Measurements from ENCODE around the gene HPSE2.

- TF ChIP-seq POLR2A (IDR thresholded peaks at IDR 0.05) (no peak), CTCF (IDR thresholded peaks at IDR 0.05) (no peak), POLR2AphosphoS5 (IDR thresholded peaks at IDR 0.05) (no peak)
Observed at GRCh38 chr10:99143651-99144050, 92.0 kb downstream of the HPSE2 start.
